Measurements from ENCODE around the gene FAM20A. TPM values are rescaled to one million over a fixed set of nuclear protein-coding genes. Genes with fewer than 3 reads are reported as not detected.

FAM20A gene
- total and polyA plus RNA-seq, 2 of the 8 experiments (the other 6 are each of a cell fraction or from before 2014, with no cell fraction given): 3.6 to 11.9 TPM

DNA sequence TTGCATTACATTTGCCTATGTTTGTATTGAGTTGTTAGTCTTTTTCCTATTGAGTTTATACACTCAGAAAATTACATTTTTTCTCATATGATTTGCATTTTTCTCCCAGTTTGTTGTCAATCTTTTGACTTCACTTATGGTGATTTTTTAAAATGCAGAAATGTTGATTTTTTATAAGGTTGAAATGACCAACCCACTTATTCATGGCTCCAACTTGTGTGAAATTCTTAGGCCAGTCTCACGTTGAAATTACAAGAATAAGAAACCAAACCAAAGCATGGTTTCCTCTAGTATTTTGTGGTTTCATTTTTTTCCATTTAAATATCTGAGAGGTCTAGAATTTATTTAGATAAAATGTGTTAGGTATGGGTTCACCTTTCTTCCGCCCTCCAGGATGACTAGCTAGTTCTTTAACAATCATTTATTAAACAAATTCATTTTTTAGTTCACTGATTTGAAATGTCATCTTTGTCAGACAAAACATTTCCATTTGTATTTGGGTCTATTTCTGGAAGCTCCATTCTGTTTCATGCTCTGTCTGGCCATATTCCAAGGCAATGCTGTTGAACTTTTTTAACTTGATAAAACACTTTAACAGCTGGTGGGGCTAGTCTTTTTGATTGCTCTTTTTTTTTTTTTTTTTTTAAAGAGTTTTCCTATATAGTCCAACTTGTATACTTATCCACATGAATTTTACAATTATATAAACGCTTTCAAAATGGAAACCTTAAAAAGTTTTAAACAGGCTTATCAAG is 40.0 kb downstream of the FAM20A start:
- Histone ChIP-seq H2BK120ac (replicated peaks; ENCODE audit: low read depth, low read length) (no peak overlapping the region), H3K56ac (replicated peaks; ENCODE audit: insufficient read length, low read depth, low read length) (no peak overlapping the region), H3K4me2 (ENCODE audit: insufficient read depth in 1 of 2, low read depth in 2 of 2, low read length in 2 of 2) (no peak overlapping the region), H2AK5ac (ENCODE audit: low read depth, low read length) (no peak overlapping the region), H3K27me3 (replicated peaks in 1 of 4; ENCODE audit: control insufficient read depth in 3 of 4, extremely low read depth in 1 of 4, insufficient read depth in 3 of 4, low read length in 3 of 4) (no peaks in the 10 kb centered on the region), H3K79me1 (ENCODE audit: low read depth, low read length) (no peaks in the 10 kb centered on the region), H2AFZ (ENCODE audit: low read length) (no peak overlapping the region), H3K36me3 (ENCODE audit: control insufficient read depth in 2 of 4, insufficient read depth in 4 of 4, low read length in 3 of 4) (no peaks in the 10 kb centered on the region), H3K14ac (ENCODE audit: insufficient read length) (no peak overlapping the region), H2BK5ac (ENCODE audit: low read depth, low read length) (no peak overlapping the region), H4K8ac (ENCODE audit: extremely low read depth, insufficient read depth, low read length) (no peak overlapping the region), H4K5ac (ENCODE audit: insufficient read length, low read depth, low read length) (no peak overlapping the region), H3K27ac (ENCODE audit: low read depth, low read length) (no peak overlapping the region), H3K4me3 (ENCODE audit: extremely low read depth in 1 of 4, insufficient read depth in 2 of 4, low read depth in 3 of 4, low read length in 4 of 4) (no peak overlapping the region), H3K9me3 (ENCODE audit: insufficient read depth in 2 of 2, low read depth in 1 of 2, low read length in 1 of 2) (no peaks in the 10 kb centered on the region), H3K4ac (replicated peaks; ENCODE audit: insufficient read length, low read depth, low read length) (no peak overlapping the region), H3K9ac (replicated peaks in 1 of 4; ENCODE audit: extremely low read depth in 1 of 4, low read depth in 3 of 4, low read length in 3 of 4) (no peak overlapping the region), H3K23ac (ENCODE audit: insufficient read length) (no peak overlapping the region), H2BK15ac (ENCODE audit: low read length) (no peak overlapping the region), H2BK20ac (ENCODE audit: low read length) (no peak overlapping the region), H2BK12ac (ENCODE audit: low read depth, low read length) (no peak overlapping the region), H3K79me2 (ENCODE audit: control insufficient read depth in 1 of 2, insufficient read depth in 2 of 2, low read length in 2 of 2) (no peaks in the 10 kb centered on the region), H4K20me1 (replicated peaks in 1 of 2; ENCODE audit: control insufficient read depth in 1 of 2, insufficient read depth in 2 of 2, low read length in 2 of 2) (no peaks in the 10 kb centered on the region), H3K23me2 (ENCODE audit: low read depth, low read length) (no peaks in the 10 kb centered on the region), H3K4me1 (replicated peaks in 1 of 4; ENCODE audit: control insufficient read depth in 3 of 4, insufficient read depth in 4 of 4, low read length in 3 of 4) (no peaks in the 10 kb centered on the region), H4K91ac (replicated peaks; ENCODE audit: insufficient read length, low read length) (no peak overlapping the region), H3K18ac (ENCODE audit: extremely low read depth, low read length) (no peak overlapping the region)
- ChIA-PET CTCF (ENCODE audit: partially characterized antibody) (interaction anchor here (0.6 kb wide), 1 partner anchor 253 kb away, joined by 4 read pairs; no protein-coding TSS in a partner anchor), POLR2A (ENCODE audit: partially characterized antibody) (interaction anchor here (0.5 kb wide), 1 partner anchor 13 kb away, joined by 3 read pairs; no protein-coding TSS in a partner anchor)
- WGBS, 2 experiments (ENCODE audit: extremely low coverage in 1 of 2, insufficient coverage in 1 of 2, insufficient read length in 1 of 2, insufficient replicate concordance in 2 of 2, low coverage in 1 of 2, low lambda C conversion rate in 2 of 2, missing lambda C conversion rate in 1 of 2): 89% methylated on average over 3 of the region's 3 CpGs; no CpG with 5 or more reads in 1 of the 2 experiments
- FAIRE-seq (no peak), DNase-seq (ENCODE audit: low read depth in 1 of 2, low spot score in 2 of 2) (no peak)
- TF ChIP-seq SP4 (IDR thresholded peaks at IDR 0.05; ENCODE audit: low read length): no peak
- TF ChIP-seq SAP30 (IDR thresholded peaks at IDR 0.05; ENCODE audit: insufficient read depth, insufficient replicate concordance, low read length): no peak
- TF ChIP-seq BRCA1 (IDR thresholded peaks at IDR 0.05; ENCODE audit: low read depth, low read length): no peak
- TF ChIP-seq CHD2 (IDR thresholded peaks at IDR 0.05; ENCODE audit: low read length): no peak
- no peak for TF ChIP-seq RBBP5 (IDR thresholded peaks at IDR 0.05; ENCODE audit: borderline replicate concordance, low read depth, low read length)
- TF ChIP-seq YY1 (IDR thresholded peaks at IDR 0.05; ENCODE audit: low read depth, low read length): no peak
- no peak for TF ChIP-seq EZH2 (IDR thresholded peaks at IDR 0.05; ENCODE audit: low read depth, low read length, severe bottlenecking)
- TF ChIP-seq POLR2AphosphoS5 (IDR thresholded peaks at IDR 0.05; ENCODE audit: low read depth, low read length): no peak
- no peak for TF ChIP-seq RAD21 (IDR thresholded peaks at IDR 0.05 in 1 of 2, conservative IDR thresholded peaks at IDR 0.05 in 1 of 2; ENCODE audit: low read depth in 2 of 2, low read length in 2 of 2)
- no peak for TF ChIP-seq POU5F1 (IDR thresholded peaks at IDR 0.05; ENCODE audit: low read depth, low read length)
- TF ChIP-seq, protein P1, sequence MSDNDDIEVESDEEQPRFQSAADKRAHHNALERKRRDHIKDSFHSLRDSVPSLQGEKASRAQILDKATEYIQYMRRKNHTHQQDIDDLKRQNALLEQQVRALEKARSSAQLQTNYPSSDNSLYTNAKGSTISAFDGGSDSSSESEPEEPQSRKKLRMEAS (IDR thresholded peaks at IDR 0.05): no peak
- no peak for TF ChIP-seq KDM5A (IDR thresholded peaks at IDR 0.05; ENCODE audit: low read length)
- TF ChIP-seq KDM4A (IDR thresholded peaks at IDR 0.05; ENCODE audit: low read depth, low read length, severe bottlenecking): no peak
